Karpas-422 (cell line): ENCODE data around the gene SV2B. TPM values are rescaled to one million over a fixed set of nuclear protein-coding genes. Genes with fewer than 3 reads are reported as not detected.

ENCODE experiments used
- DNase-seq: peaks from one replicate; pipeline ENCODE4 v3.0.0-alpha.2; 2015
- H2AFZ ChIP-seq: fragments of 200-600 bp; sonication (generic); 2 replicates; pipeline ENCODE4 v1.6.1; 2014; ENCODE audit warnings: antibody characterized with exemption, low read length, mixed read lengths
- H3K27ac ChIP-seq: fragments of 200-600 bp; sonication (generic); 2 replicates; pipeline ENCODE4 v1.5.1; 2014; ENCODE audit warnings: mild to moderate bottlenecking, low read length, moderate library complexity
- H3K27me3 ChIP-seq: fragments of 200-600 bp; sonication (generic); 2 replicates; pipeline ENCODE4 v1.6.1; 2014; ENCODE audit warnings: low read length, mixed read lengths
- H3K36me3 ChIP-seq: fragments of 200-600 bp; sonication (generic); 2 replicates; pipeline ENCODE4 v1.6.1; 2014; ENCODE audit warnings: low read length, mixed read lengths; ENCODE audit not compliant: insufficient read depth
- H3K4me1 ChIP-seq: fragments of 200-600 bp; sonication (generic); 2 replicates; pipeline ENCODE4 v1.6.1; 2014; ENCODE audit warnings: mild to moderate bottlenecking, low read length, mixed read lengths
- H3K4me2 ChIP-seq: fragments of 200-600 bp; sonication (generic); 2 replicates; pipeline ENCODE4 v1.6.1; 2014; ENCODE audit warnings: low read length, low read depth, mild to moderate bottlenecking; ENCODE audit not compliant: poor library complexity, severe bottlenecking
- H3K4me3 ChIP-seq: fragments of 200-600 bp; sonication (generic); 2 replicates; pipeline ENCODE4 v1.5.1; 2014; ENCODE audit warnings: mild to moderate bottlenecking, antibody characterized with exemption, low read length, mixed read lengths
- H3K79me2 ChIP-seq: fragments of 200-600 bp; sonication (generic); 2 replicates; pipeline ENCODE4 v1.6.1; 2014; ENCODE audit warnings: mild to moderate bottlenecking, low read length, mixed read lengths
- H3K9ac ChIP-seq: fragments of 200-600 bp; sonication (generic); 2 replicates; pipeline ENCODE4 v1.6.0; 2014; ENCODE audit warnings: low read length
- H3K9me2 ChIP-seq: fragments of 200-600 bp; sonication (generic), shearing (Covaris generic); replicated peaks from 2 replicates; pipeline ENCODE4 v1.6.0; 2014; ENCODE audit warnings: mild to moderate bottlenecking, low read length, moderate library complexity; ENCODE audit not compliant: insufficient read depth
- H3K9me3 ChIP-seq: fragments of 300-700, 200-600 bp; sonication (generic); 2 replicates; pipeline ENCODE4 v1.6.1; 2014; ENCODE audit warnings: low read length, mixed read lengths
- H4K20me1 ChIP-seq: fragments of 200-600 bp; sonication (generic); 2 replicates; pipeline ENCODE4 v1.6.1; 2014; ENCODE audit warnings: mild to moderate bottlenecking, antibody characterized with exemption, low read length, low read depth; ENCODE audit not compliant: insufficient read depth
- total RNA-seq: library from RNA; depleted of rRNA; stranded (reverse); fragments of >200 nt; shearing (Covaris generic); gene quantifications from 2 replicates; pipeline ENCODE4 v1.2.3, GENCODE V29; 2014; ENCODE audit warnings: low replicate concordance

The SV2B gene
- total RNA-seq, 1 experiment from 2014 or later = 0.26 TPM

DNA sequence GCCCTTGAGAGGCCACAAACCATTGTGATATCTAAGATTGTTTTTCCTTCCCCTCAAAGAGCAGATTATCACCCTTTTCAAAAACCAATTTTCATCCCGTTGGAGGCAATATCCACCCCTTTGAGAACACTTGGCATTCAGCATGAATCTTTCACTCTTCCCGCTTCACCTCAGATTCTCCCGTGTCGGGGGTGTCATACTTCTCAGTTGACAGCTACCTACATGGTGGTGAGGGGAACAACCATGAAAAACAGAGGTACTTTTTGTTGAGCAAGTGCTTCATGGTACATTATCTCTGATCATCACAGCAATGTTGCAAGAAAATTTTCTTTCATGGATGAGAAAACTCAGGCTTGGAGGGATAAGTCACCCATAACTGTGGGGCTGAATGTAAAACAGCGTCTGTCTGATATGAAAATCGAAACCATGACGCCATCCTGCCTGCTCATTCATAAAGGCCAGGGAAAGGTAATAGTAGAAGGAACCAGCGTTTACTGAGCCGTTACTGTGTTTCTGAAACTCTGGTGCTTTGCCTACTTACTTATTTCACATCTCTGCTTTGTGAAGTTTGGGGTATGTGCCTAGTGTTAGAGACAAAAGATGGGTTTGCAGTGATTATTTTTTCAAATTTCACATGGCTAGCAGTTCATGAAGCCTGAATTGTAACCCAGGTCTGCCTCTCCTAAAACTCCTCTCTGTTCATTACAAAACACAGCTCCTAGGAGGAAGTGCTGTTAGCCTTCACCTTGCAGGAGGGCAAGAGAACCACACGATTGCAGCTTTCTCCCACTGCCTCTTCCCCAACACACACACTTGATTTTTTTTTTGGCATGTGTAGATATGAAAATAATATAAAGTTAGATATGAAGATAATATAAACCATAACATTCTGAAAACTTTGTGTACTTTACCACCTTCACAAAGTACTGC, 35.4 kb downstream of the SV2B start:
- no peak for DNase-seq
- Histone ChIP-seq H2AFZ (no peak overlapping the region; the same call in 1 of the 2 replicates), H3K9me2 (no peaks in the 10 kb centered on the region), H3K9ac (no peak overlapping the region), H3K9me3 (no peaks in the 10 kb centered on the region), H3K27me3 (no peaks in the 10 kb centered on the region), H3K27ac (no peak overlapping the region), H3K79me2 (no peaks in the 10 kb centered on the region), H3K4me1 (peaks cover 8% of the 10 kb centered on the region), H3K4me2 (no peak overlapping the region), H3K36me3 (no peaks in the 10 kb centered on the region), H4K20me1 (no peaks in the 10 kb centered on the region), H3K4me3 (no peak overlapping the region)

DNA sequence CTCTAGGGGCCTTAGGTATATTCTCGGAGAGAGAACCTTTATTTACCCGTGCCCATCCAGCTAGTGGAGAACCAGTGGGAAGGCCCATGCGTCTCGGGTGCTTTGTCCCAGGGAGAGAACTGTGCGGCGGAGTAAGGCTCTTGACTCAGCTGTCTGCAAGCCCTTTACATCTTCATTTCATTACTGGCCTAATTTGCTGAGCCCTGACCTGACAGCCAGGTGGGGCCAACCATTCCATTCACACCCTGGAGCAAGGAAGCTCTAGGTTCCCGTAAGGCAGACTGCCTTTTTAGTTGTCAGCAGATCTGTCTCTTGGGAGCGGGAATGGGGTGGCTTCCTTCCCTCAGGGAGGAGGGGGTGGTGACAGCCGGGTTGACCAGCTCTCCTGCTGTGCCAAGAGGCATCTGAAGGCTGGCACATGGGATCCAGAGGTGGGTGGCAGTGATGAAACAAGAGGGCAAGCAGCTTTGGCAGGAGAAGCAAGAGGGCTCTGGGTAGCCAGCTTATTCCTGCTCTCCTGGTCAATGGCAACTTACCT, 36.4 kb downstream of the SV2B start:
- Histone ChIP-seq H3K27me3 (no peaks in the 10 kb centered on the region), H3K4me1 (peaks cover 8% of the 10 kb centered on the region), H2AFZ (no peak overlapping the region), H3K9me2 (no peaks in the 10 kb centered on the region), H3K4me3 (no peak overlapping the region), H3K9ac (no peak overlapping the region), H3K79me2 (no peaks in the 10 kb centered on the region), H3K27ac (no peak overlapping the region), H3K36me3 (no peaks in the 10 kb centered on the region), H3K4me2 (no peak overlapping the region), H4K20me1 (no peaks in the 10 kb centered on the region), H3K9me3 (no peaks in the 10 kb centered on the region)
- DNase-seq = no peak

DNA sequence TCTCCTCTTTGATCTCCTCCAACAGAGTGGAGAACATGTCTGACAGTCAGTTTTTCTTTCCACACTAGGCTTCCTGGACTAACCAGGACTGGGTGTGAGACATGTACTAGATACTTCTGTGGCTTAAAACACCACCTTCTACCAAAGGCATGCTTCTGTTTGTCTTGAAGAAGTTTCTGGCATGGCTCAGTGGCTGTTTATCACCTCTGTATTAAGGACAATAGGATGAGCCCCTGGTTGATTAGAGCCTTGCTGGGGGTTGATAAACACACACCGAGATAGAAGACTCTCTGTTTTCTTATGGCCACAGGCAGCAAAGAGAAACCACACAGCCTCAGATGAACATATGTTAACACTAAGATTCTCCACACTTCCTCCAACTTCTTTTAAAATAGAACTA, 40.5 kb downstream of the SV2B start:
- no peak for DNase-seq
- Histone ChIP-seq H3K9me2 (no peaks in the 10 kb centered on the region), H4K20me1 (no peaks in the 10 kb centered on the region), H3K9me3 (no peaks in the 10 kb centered on the region), H3K27me3 (no peaks in the 10 kb centered on the region), H3K9ac (no peak overlapping the region), H3K4me3 (no peak overlapping the region), H3K27ac (no peak overlapping the region), H2AFZ (no peak overlapping the region), H3K36me3 (no peaks in the 10 kb centered on the region), H3K4me1 (peaks cover 1% of the 10 kb centered on the region), H3K4me2 (no peak overlapping the region), H3K79me2 (no peaks in the 10 kb centered on the region)

DNA sequence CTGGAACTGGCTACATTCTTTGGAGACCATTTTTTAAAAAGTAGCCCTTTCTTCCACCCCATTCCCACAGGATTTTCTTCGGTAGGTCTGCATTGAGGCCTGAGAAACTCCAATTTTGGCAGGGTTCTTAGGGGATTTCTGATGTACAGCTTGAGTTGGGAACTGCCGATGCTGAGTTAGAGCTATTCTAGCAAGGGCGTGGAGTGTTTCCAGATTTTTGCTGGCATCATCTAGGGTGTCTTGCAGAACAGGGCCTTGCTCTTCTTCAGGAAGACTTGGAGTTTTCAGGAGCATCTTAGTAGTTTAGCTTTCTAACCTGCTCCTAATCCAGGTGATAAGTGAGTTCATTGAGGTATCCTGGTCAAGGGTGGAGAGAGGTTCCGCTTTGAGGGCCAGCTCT, 41.0 kb downstream of the SV2B start:
- H3K4me3 ChIP-seq = no peak overlapping the region
- DNase-seq = no peak
- no peak overlapping the region for H3K27ac ChIP-seq
- no peak overlapping the region for H3K9ac ChIP-seq
- no peak overlapping the region for H3K4me2 ChIP-seq
- no peak overlapping the region for H2AFZ ChIP-seq
- H3K9me3 ChIP-seq = no peaks in the 10 kb centered on the region
- no peaks in the 10 kb centered on the region for H3K4me1 ChIP-seq
- H3K9me2 ChIP-seq = no peaks in the 10 kb centered on the region
- H3K27me3 ChIP-seq = no peaks in the 10 kb centered on the region
- H3K36me3 ChIP-seq = no peaks in the 10 kb centered on the region
- no peaks in the 10 kb centered on the region for H4K20me1 ChIP-seq
- no peaks in the 10 kb centered on the region for H3K79me2 ChIP-seq

DNA sequence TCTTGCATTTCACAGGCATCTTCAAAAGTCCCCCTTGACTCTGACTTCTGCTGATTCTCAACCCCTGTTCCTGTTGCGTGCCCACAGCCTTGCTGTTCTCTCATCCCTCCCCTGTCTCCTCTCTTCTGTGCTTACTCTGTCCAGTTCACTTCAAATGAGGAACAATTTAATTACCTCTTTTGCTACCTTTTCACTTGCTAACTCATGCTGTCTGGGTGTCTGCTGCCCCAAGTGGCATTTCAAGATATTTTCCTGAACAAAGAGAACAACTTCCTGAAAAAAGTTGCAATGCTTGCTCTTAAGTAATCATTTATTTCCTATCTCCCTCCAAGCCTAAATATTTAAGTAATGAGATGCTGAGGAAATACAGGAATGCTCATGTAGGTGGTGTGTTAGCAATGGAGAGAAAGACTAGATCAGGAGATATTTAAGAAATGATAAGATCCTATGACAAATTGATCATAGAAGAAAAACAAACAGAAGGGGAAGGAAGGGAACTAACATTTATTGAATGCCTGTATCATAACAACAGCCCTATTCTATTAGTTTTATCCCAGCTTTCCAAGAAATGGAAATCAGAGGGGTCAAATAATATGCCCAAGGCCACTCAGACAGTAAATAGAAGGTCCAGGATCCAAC, 42.2 kb downstream of the SV2B start:
- H3K9me2 ChIP-seq = no peaks in the 10 kb centered on the region
- no peak overlapping the region for H2AFZ ChIP-seq
- H3K4me1 ChIP-seq = no peaks in the 10 kb centered on the region
- peak; percentile 72 for DNase-seq
- no peaks in the 10 kb centered on the region for H3K9me3 ChIP-seq
- H3K27me3 ChIP-seq = no peaks in the 10 kb centered on the region
- no peak overlapping the region for H3K9ac ChIP-seq
- H3K4me2 ChIP-seq = no peak overlapping the region
- H3K79me2 ChIP-seq = no peaks in the 10 kb centered on the region
- no peak overlapping the region for H3K27ac ChIP-seq
- no peaks in the 10 kb centered on the region for H3K36me3 ChIP-seq
- H4K20me1 ChIP-seq = no peaks in the 10 kb centered on the region
- H3K4me3 ChIP-seq = no peak overlapping the region

DNA sequence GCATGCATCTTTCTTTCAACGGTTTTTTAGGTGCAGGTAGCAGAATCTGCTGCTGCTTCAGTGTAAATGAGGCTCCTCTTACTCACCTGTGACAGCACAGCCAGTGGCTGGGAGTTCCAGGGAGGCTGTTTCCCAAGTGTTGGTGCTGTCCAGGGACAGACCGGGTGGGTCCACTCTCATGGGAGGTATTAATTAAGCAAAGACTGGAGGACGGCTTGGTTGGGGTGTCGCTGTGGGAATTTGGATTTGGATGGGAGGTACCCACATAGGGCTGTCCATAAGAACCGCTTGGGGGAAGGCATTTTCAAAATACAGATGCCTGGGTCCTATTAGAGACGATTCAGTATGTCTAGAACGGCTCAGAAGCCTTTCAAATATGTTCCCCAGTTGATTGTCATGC, 42.9 kb downstream of the SV2B start:
- Histone ChIP-seq H3K27ac (no peak overlapping the region), H4K20me1 (no peaks in the 10 kb centered on the region), H2AFZ (no peak overlapping the region), H3K9me3 (no peaks in the 10 kb centered on the region), H3K27me3 (no peaks in the 10 kb centered on the region), H3K9ac (no peak overlapping the region), H3K4me2 (no peak overlapping the region), H3K36me3 (no peaks in the 10 kb centered on the region), H3K4me1 (no peaks in the 10 kb centered on the region), H3K4me3 (no peak overlapping the region), H3K79me2 (no peaks in the 10 kb centered on the region), H3K9me2 (no peaks in the 10 kb centered on the region)
- DNase-seq = no peak

DNA sequence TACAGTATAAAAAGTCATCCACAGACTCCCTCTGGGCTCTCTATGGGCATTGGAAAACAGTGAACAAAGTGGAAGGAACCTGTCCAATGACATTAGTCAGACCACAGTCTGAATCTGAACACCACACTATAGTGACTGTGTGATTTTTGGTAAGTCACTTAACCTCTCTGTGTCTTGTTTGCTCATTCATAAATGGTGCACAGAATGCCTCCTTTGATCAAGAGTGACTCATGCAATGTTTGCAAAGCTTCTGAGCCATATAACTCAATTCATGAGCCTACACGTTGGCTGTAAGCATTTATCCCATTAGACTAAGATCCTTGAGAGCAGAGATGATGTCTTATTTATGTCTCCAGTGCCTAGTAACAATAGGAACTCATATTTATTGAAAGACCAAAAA, 46.7 kb downstream of the SV2B start:
- H3K79me2 ChIP-seq = no peaks in the 10 kb centered on the region
- H3K9me2 ChIP-seq = no peaks in the 10 kb centered on the region
- no peak overlapping the region for H3K27ac ChIP-seq
- H3K9ac ChIP-seq = no peak overlapping the region
- no peak overlapping the region for H3K4me3 ChIP-seq
- no peak for DNase-seq
- no peaks in the 10 kb centered on the region for H3K27me3 ChIP-seq
- no peak overlapping the region for H3K4me2 ChIP-seq
- no peaks in the 10 kb centered on the region for H3K36me3 ChIP-seq
- H2AFZ ChIP-seq = no peak overlapping the region
- no peaks in the 10 kb centered on the region for H3K4me1 ChIP-seq
- no peaks in the 10 kb centered on the region for H3K9me3 ChIP-seq
- H4K20me1 ChIP-seq = no peaks in the 10 kb centered on the region

DNA sequence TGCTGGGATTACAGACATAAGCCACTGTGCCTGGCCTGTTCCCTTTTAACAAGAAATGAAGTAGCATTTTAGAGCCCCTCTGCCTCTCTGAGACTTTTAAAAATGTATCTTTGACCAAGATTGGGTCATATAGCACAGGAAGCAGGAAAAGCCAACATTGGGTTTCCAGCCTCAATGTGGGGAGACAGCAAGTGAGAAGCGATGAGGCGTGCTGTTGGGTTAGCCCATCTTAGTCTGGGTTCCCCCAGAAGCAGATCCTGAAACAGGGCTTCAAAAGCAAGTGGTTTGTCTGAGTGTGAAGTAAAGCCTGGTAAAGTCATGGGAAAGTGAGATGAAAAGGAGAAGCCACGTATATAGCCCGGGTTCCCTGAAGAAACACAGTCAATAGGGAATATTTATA, 48.2 kb downstream of the SV2B start:
- Histone ChIP-seq H4K20me1 (no peaks in the 10 kb centered on the region), H3K9me3 (no peaks in the 10 kb centered on the region), H3K27ac (no peak overlapping the region), H2AFZ (no peak overlapping the region), H3K27me3 (no peaks in the 10 kb centered on the region), H3K9ac (no peak overlapping the region), H3K9me2 (no peaks in the 10 kb centered on the region), H3K4me2 (no peak overlapping the region), H3K36me3 (no peaks in the 10 kb centered on the region), H3K4me3 (no peak overlapping the region), H3K4me1 (no peaks in the 10 kb centered on the region), H3K79me2 (no peaks in the 10 kb centered on the region)
- DNase-seq = no peak
